GM12878 (cell line): ENCODE data around the gene SH3BP1. TPM values are rescaled to one million over a fixed set of nuclear protein-coding genes. Genes with fewer than 3 reads are reported as not detected.

Experiments used
- ATAC-seq: fragments of 200-7000 bp; cut with Tn5 transposase; 3 replicates; pipeline ENCODE4 v1.9.1; 2020; ENCODE audit warnings: mild to moderate bottlenecking, moderate library complexity
- BruUV-seq: library from RNA; stranded (reverse); fragments of 400-500 nt; replicated peaks from 2 replicates; lab custom pipeline; 2021; lab: Mats Ljungman, UMichigan
- CTCF ChIA-PET: fragments of 300-600 bp; sonication (Branson Sonifier 250); formaldehyde crosslinking; extraction: SDS; loops from one replicate; lab custom pipeline; 2021; ENCODE audit warnings: inconsistent platforms; lab: Yijun Ruan, JAX
- POLR2A ChIA-PET: fragments of 350-600 bp; formaldehyde crosslinking; extraction: SDS; loops from one replicate; lab custom pipeline; 2021; ENCODE audit warnings: inconsistent platforms; lab: Charles Lee
- RAD21 ChIA-PET: fragments of 300-600 bp; sonication (Branson Sonifier 250); formaldehyde crosslinking; loops from one replicate; lab custom pipeline; 2023; ENCODE audit warnings: antibody characterized with exemption; ENCODE audit not compliant: unreplicated experiment; lab: Charles Lee
- SMC1A ChIA-PET: fragments of 300-600 bp; sonication (Branson Sonifier 250); formaldehyde crosslinking; loops from one replicate; lab custom pipeline; 2023; ENCODE audit not compliant: unreplicated experiment, uncharacterized antibody; lab: Charles Lee
- DNase-seq: peaks from one replicate; pipeline ENCODE4 v3.0.0-alpha.2; 2011; ENCODE audit warnings: low read depth, low spot score
- FAIRE-seq: peaks from 3 replicates; lab custom pipeline; 2011; peaks lifted over from hg19 to GRCh38; lab: Jason Lieb, UNC
- H2AFZ ChIP-seq: 2 replicates; pipeline ENCODE4 v1.6.0; 2011; ENCODE audit warnings: low read depth, low read length, control low read depth; ENCODE audit not compliant: control insufficient read depth
- H3K27ac ChIP-seq: 2 replicates; pipeline ENCODE4 v1.5.1; 2011; ENCODE audit warnings: control low read depth; ENCODE audit not compliant: control insufficient read depth, insufficient read depth
- H3K27me3 ChIP-seq, 2 experiments: replicated peaks in 1 of 2; 2 replicates each; pipeline versions ENCODE4 v1.6.0 to v1.6.1; 2011; ENCODE audit warnings: low read length in 1 of 2; ENCODE audit not compliant: control insufficient read depth in 2 of 2, insufficient read depth in 2 of 2
- H3K36me3 ChIP-seq, 2 experiments: 2 replicates each; pipeline ENCODE4 v1.5.1; 2011; ENCODE audit warnings: low read length in 1 of 2; ENCODE audit not compliant: control insufficient read depth in 2 of 2, insufficient read depth in 2 of 2
- H3K4me1 ChIP-seq: 2 replicates; pipeline ENCODE4 v1.6.1; 2011; ENCODE audit warnings: mild to moderate bottlenecking, low read length, moderate library complexity, mixed read lengths; ENCODE audit not compliant: control insufficient read depth, insufficient read depth
- H3K4me2 ChIP-seq: 2 replicates; pipeline ENCODE4 v1.6.0; 2011; ENCODE audit warnings: control low read depth; ENCODE audit not compliant: control insufficient read depth, insufficient read depth
- H3K4me3 ChIP-seq: fragments of 200-600 bp; sonication (generic); 2 replicates; pipeline ENCODE4 v1.5.1; 2016
- H3K79me2 ChIP-seq: 2 replicates; pipeline ENCODE4 v1.6.0; 2011; ENCODE audit warnings: low read length; ENCODE audit not compliant: control insufficient read depth, insufficient read depth
- H3K9ac ChIP-seq: 2 replicates; pipeline ENCODE4 v1.8.0; 2011; ENCODE audit warnings: low read length, control low read depth, mixed read lengths; ENCODE audit not compliant: control insufficient read depth, insufficient read depth
- H3K9me3 ChIP-seq: replicated peaks from 3 replicates; pipeline ENCODE4 v1.5.1; 2011; ENCODE audit warnings: mild to moderate bottlenecking, low read length; ENCODE audit not compliant: control insufficient read depth, insufficient read depth
- H4K20me1 ChIP-seq: 2 replicates; pipeline ENCODE4 v1.6.0; 2011; ENCODE audit not compliant: control insufficient read depth, insufficient read depth
- CHD1 ChIP-seq: IDR thresholded peaks from 2 replicates; pipeline ENCODE4 v1.6.1; 2012; ENCODE audit warnings: low read depth, low read length, improper control_type of control experiment
- ELK1 ChIP-seq: IDR thresholded peaks from 2 replicates; pipeline ENCODE4 v1.6.1; 2012; ENCODE audit warnings: low read depth, low read length, improper control_type of control experiment
- FOXK2 ChIP-seq: fragments of 450-650 bp; IDR thresholded peaks from 2 replicates; pipeline ENCODE4 v1.6.1; 2017; ENCODE audit warnings: mild to moderate bottlenecking, moderate library complexity
- HDAC2 ChIP-seq: fragments of 200-600 bp; sonication (generic); IDR thresholded peaks from 2 replicates; pipeline ENCODE4 v1.6.1; 2017
- HDGF ChIP-seq: fragments of 450-650 bp; IDR thresholded peaks from 2 replicates; pipeline ENCODE4 v1.6.1; 2016; ENCODE audit warnings: antibody characterized with exemption
- MTA2 ChIP-seq: fragments of 450-650 bp; IDR thresholded peaks from 2 replicates; pipeline ENCODE4 v1.6.1; 2016; ENCODE audit warnings: low read depth, mild to moderate bottlenecking, moderate library complexity
- NFIC ChIP-seq: IDR thresholded peaks from 2 replicates; pipeline ENCODE4 v1.6.1; 2012; ENCODE audit warnings: low read depth, mild to moderate bottlenecking, inconsistent platforms, low read length, moderate library complexity
- PAX5 ChIP-seq: IDR thresholded peaks from 2 replicates; pipeline ENCODE4 v1.6.1; 2011; ENCODE audit warnings: low read depth, low read length, borderline replicate concordance
- REST ChIP-seq: IDR thresholded peaks from 2 replicates; pipeline ENCODE4 v1.6.1; 2012; ENCODE audit warnings: mild to moderate bottlenecking, low read depth, low read length
- SIN3A ChIP-seq: IDR thresholded peaks from 2 replicates; pipeline ENCODE4 v1.6.1; 2012; ENCODE audit warnings: low read depth, low read length, improper control_type of control experiment
- SMC3 ChIP-seq: IDR thresholded peaks from 2 replicates; pipeline ENCODE4 v1.6.1; 2011; ENCODE audit warnings: low read length, improper control_type of control experiment, borderline replicate concordance
- TBL1XR1 ChIP-seq: IDR thresholded peaks from 2 replicates; pipeline ENCODE4 v1.6.1; 2012; ENCODE audit warnings: low read depth, low read length, improper control_type of control experiment
- WGBS: methylation state at CpG from one replicate; pipeline ENCODE4 v1.1.6; 2016; ENCODE audit warnings: low lambda C conversion rate; ENCODE audit not compliant: insufficient replicate concordance, insufficient coverage; ENCODE audit errors: missing lambda C conversion rate; 5-methylcytosine and 5-hydroxymethylcytosine counted together
- in situ Hi-C: fragments of 300-500 bp; cut with MboI; formaldehyde crosslinking; loops from 9 replicates; pipeline ENCODE4 v1.14.3; 2018; ENCODE audit warnings: mixed read lengths
- intact Hi-C: fragments of 100-400 bp; cut with micrococcal nuclease; formaldehyde crosslinking; loops from one replicate; pipeline ENCODE4 v1.14.2; 2022; ENCODE audit not compliant: unreplicated experiment
- polyA plus RNA-seq, 11 experiments: library from polyadenylated mRNA; depleted of rRNA in 4 of 11; unstranded in 6 of 11; stranded (reverse) in 5 of 11; fragments of >200 nt; fragmentation: Nextera tagmentation in 4 of 11; fragmentation: Illumina TruSeq in 1 of 11; extraction: Ambion mirVana in 4 of 11; extraction: Trizol in 1 of 11; gene quantifications; 1 replicate in 1 of 11; 2 replicates in 10 of 11; pipeline versions ENCODE4 v1.2.1 to v1.2.3, GENCODE V29; 2011 to 2016; ENCODE audit warnings: inconsistent platforms in 2 of 11, missing spikeins in 2 of 11, low read depth in 1 of 11
- total RNA-seq, 4 experiments: library from RNA; depleted of rRNA in 3 of 4; stranded (reverse); fragments of >200 nt in 3 of 4; fragmentation: Illumina TruSeq in 1 of 4; extraction: Trizol in 1 of 4; gene quantifications; 2 replicates each; pipeline versions ENCODE4 v1.2.1 to v1.2.3, GENCODE V29; 2013 to 2021

Gene SH3BP1
- total and polyA plus RNA-seq, 10 of the 15 experiments (the other 5 are each of a cell fraction or from before 2014, with no cell fraction given), result 0.29 to 70.5 (median 22.5) TPM

- 63% methylated on average over 14 of the region's 14 CpGs for WGBS
- Histone ChIP-seq H3K4me2 (peak overlapping the region; percentile 87), H3K9ac (peak overlapping the region; percentile 78)
- no peak for FAIRE-seq
- no peak for DNase-seq
- TF ChIP-seq PAX5 (no peak), SIN3A (no peak), HDAC2 (no peak), CHD1 (no peak), SMC3 (0 out of 2 replicates have a peak, but pooled peaks have one; percentile 3), FOXK2 (no peak), HDGF (0 out of 2 replicates have a peak, but pooled peaks have one; percentile 53), ELK1 (no peak), NFIC (no peak), REST (no peak), MTA2 (no peak), TBL1XR1 (no peak)
- TF ChIP-seq, all 136 proteins: peak for 2
- in situ Hi-C loops (no loop called here), intact Hi-C loops (loop anchor here (2.0 kb wide), 1 partner anchor 44 kb away; no protein-coding TSS in a partner anchor)
- ChIA-PET CTCF (interaction anchor here (1.0 to 15.9 kb wide), 10 partner anchors 8 to 46 kb away, joined by 3 to 396 read pairs (median 10); partner anchors contain the start of genes GGA1, LGALS1, NOL12 and PDXP), SMC1A (interaction anchor here (1.0 to 5.9 kb wide), 9 partner anchors 6 to 65 kb away, joined by 3 to 33 read pairs (median 15); partner anchors contain the start of genes GGA1, LGALS1, NOL12 and PDXP), POLR2A (interaction anchor here (0.6 to 8.2 kb wide), 6 partner anchors 11 to 212 kb away, joined by 3 to 67 read pairs (median 19); partner anchors contain the start of genes ANKRD54, GGA1, LGALS1 and PDXP), RAD21 (interaction anchor here (0.5 to 4.0 kb wide), 10 partner anchors 8 to 1524 kb away, joined by 3 to 47 read pairs (median 8); partner anchors contain the start of genes GGA1, LGALS1 and PDXP)
- H3K36me3 ChIP-seq, result peaks cover 3 to 7% of the 10 kb centered on the region in 2 experiments; a peak in 3 of 4 replicates
- peaks cover 62% of the 10 kb centered on the region for H3K4me1 ChIP-seq
- peak overlapping the region; percentile 46 for H2AFZ ChIP-seq
- no peaks in the 10 kb centered on the region for H3K79me2 ChIP-seq
- peak; percentile 2; the same call in 1 of the 3 replicates for ATAC-seq
- H3K27ac ChIP-seq, result peak overlapping the region; percentile 92
- H3K9me3 ChIP-seq, result no peaks in the 10 kb centered on the region
- H4K20me1 ChIP-seq, result no peaks in the 10 kb centered on the region
- H3K4me3 ChIP-seq, result no peak overlapping the region
- no TSS peak for BruUV-seq
- H3K27me3 ChIP-seq, result no peaks in the 10 kb centered on the region
Measured at GRCh38 chr22:37632174-37633088, 7.0 kb upstream of the SH3BP1 start.
